ENCODE data around the gene RPN2.

The RPN2 gene

DNA sequence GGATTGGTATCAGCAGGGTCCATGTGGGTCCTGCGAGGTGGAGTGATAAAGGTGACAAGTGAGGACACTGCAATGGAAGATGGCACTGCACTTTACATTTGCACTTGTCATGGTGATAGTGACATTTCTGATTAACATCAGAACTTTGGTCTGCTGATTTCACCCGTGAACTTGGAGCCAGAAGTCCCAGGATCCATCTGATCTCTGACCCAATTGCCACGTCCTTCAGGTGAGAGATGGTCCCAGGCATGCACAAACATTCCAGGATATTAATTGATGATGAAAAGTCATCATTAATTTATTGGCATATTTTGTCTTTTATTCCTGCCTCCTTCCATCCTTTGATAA is 92.3 kb downstream of the RPN2 start:
- no peak for DNase-seq

DNA sequence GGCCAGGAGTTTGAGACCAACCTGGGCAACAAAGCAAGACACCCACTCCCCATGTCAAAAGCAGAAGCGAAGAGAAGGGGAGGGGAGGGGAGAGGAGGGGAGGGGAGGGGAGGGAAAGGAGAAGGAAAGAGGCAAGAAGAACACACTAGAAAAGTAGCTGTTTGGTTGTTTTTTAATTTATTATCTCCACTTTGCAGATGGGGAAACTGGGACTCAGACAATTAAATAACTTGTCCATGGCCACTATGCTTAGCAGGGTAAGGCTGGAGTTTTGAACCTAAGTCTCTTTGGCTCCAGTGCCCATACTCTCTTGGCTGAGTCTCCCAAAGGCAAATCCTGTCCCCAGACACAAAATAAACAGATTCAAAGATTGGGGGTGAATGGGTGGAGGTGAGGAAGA is 94.9 kb downstream of the RPN2 start:
- DNase-seq, result no peak

DNA sequence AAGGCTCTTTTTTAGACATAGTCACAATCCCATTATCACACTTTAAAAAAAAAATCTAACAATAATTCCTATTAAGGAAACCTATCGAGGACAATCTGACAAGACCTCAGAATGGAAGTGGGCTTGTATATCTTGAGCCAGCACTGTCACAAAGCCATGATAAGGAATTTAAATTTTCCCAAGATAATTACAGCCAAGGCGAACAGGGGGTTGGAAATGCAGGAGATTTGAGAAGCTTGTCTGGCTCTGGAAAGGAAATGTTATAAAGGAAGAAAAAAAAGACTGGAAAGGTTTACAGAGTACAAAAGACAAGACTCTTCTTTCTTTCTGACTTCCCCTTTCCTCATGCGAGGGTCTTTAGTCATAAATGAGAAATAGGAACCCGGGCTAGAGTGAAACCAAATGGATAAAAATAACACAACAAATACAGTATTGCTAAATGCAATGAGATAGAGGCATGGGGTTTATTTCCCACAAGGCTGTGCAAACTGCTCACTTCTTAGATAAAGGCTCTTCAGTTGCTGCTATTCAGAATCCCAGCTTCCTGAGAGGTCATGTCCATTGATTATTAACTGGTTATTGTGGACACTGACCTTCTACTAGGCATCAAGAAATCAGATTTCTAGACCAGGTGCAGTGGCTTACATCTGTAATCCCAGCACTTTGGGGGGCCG is 95.9 kb downstream of the RPN2 start:
- DNase-seq, result no peak

DNA sequence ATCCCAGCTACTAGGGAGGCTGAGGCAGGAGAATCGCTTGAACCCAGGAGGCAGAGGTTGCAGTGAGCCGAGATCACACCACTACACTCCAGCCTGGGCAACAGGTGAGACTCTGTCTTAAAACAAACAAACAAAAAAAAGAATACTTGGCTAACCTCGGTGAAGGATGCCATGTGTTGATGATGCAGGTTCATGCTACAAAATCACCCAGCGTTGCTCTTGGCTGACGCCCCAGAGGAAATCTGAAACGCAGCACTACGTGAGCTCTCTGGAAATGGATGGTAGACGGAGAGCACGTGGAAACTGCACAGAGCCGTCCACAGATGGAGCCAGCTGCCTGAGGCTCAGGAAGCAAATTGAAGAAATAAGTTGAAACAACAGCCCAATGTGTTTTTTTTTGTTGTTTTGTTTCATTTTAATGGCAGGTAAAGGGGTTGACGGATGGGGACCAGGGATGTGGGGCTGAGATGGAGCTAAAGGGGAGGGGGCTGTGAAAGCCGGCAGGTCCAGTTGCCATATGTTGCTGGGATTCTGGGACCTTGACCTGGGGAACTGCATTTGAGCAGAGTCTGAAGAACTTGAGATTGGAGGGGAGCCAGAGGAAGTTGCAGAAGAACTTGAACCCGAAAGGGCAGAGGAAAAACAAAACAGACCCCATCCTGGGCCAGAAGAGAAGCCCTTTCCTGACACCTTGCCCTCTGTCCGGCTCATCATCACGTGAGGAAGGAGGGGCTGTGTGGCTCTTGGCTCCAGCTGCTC is 97.5 kb downstream of the RPN2 start:
- DNase-seq, result peak; percentile 57

DNA sequence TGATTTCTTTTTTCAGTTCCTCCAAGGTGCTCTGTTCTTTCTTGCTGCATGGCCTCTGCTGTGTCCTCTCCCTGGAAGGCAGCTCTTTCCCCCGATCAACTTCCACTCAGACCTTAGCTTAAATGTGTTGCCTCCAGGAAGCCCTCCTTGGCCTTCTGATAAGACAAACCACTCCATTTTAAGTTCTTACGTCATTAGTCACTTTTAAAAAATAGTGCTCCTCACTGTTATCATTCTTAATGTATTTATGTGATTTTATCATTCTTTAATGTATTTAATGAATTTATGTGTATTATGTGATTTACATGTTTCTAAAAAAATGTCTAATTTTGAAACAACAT is 98.1 kb downstream of the RPN2 start:
- DNase-seq, result no peak

DNA sequence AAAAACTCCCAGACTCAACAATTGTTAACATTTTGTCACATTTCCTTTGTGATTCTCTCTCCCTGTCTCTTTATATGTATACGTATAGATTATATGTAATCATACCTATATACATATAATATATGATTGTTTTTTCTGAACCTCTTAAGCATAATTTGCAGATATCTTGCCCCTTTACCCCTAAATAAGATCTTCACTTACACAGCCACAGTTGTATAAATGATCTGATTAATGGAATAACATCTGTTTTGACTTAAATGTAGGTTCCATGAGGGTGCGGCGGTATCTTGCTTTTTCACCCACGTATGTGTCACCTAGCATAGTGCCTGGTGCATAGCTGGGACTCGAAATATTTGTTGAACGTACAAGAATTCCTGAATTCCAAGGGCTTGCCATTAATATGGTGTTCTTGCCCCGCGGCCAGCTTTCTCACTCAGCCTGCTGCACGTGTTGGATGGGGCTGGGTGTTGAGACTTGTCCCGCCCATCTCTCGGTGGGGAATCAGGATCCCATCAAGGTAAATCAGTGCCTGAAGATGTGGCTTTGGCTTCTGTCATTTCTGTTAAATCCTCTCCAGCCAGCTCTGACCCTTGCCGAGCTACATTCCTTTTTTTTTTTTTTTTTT is 99.9 kb downstream of the RPN2 start:
- no peak for DNase-seq

DNA sequence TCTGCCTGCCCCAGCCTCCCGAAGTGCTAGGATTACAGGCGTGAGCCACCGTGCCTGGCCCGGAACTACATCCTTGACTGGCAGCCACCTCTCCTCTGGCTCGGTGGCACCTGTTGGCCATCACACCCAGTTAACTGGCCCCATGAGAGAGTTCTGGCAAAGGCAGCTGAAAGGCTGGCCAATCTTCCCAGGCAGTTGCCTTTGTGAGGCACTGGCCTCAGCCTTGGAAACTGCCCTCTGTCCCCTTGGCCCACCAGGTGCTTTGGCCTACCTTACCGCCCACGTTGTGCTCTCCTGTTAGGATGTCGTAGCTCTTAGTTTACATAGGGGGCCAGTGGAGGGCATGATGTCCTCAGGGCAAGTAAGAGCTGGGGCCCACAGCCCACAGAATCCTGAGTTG is 100.7 kb downstream of the RPN2 start:
- no peak for DNase-seq

DNA sequence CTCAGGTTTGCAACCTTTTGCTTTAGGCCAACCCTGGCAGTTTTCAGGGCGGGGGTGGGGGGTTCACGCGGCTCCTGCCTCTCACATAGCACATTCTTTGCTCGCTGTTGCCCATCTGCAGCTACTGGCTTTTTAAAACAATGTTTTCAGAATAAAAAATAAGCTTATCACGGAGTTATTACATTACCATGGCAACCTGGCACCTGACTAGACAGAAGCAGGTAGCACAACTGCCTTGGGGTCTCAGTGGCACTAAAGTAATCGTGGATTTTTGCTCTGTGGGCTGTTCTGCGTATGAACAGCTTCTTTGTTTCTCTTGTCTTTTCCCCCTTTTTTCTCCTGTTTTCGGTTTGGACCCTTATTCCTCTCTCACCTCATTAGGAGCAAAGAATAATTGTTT is 101.3 kb downstream of the RPN2 start:
- DNase-seq, result no peak

DNA sequence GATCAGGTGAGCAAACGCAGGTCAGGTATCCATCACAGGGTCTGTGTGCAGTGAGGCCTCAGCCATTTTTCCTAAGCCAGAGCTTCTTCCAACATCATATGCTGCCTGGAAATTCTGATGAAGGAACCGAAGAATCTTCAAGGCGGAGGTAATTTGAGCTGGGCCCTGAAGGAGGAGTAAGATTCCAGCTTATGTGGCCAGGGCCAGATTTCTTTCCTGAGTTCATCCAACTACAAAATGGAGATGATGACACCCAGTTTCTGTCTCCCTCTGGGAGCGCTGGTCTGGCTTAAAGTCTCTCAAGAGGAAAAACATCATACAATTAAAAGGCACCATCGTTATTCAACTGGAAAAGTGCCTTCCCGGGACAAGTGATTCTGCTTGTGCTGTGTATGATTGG is 103.4 kb downstream of the RPN2 start:
- DNase-seq, result no peak

DNA sequence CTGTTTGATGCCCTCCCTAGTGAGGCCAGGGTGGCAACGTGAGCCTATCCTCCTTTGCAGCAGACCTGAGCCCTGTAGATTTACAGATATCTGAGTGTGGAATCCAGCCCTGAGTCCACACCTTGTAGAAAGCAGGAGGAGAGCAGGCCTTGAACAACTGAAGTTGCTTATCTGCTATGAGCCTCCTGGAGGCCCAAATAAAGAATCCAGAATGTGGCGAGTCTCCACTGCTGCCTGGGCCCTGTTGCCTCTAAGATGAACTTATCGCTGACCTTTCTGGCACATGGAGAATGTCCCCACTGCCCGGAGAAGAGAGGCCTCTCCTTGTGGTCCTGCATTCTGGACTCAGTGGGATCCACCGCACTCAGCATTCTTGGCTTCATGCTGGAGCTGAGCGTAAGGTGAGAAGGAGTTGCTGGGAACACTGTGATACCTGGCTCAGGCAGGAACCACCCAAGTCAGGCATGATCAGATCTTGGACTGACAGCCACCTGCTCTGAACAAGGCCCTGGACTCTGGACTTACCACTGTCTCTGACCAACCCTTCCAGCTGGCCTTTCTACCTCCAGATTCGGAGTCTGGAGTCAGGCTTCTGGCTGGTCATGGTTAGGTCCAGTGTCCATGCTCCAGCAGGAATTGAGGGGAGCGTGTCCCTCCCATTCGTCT is 104.5 kb downstream of the RPN2 start:
- no peak for DNase-seq

DNA sequence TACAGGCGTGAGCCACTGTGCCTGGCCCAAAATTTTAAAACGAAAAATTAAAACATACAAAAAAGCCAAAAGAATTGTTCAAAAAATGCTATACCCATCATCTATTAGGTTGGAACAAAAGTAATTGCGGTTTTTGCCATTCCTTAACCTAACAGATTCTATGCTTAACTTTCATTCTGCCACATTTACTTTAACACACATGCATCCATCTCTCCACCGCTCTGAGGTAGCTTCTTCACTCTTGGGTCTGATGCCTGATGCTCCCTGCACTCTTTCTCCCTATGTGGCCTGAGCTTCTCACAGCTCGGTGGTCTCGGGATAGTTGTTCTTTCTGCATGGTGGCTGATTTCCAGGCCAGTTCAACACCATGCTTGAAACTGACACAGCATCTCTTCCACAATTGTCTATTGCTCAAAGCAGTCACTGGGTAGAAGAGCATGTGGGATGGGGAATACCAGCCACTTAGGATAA is 105.6 kb downstream of the RPN2 start:
- DNase-seq, result no peak

DNA sequence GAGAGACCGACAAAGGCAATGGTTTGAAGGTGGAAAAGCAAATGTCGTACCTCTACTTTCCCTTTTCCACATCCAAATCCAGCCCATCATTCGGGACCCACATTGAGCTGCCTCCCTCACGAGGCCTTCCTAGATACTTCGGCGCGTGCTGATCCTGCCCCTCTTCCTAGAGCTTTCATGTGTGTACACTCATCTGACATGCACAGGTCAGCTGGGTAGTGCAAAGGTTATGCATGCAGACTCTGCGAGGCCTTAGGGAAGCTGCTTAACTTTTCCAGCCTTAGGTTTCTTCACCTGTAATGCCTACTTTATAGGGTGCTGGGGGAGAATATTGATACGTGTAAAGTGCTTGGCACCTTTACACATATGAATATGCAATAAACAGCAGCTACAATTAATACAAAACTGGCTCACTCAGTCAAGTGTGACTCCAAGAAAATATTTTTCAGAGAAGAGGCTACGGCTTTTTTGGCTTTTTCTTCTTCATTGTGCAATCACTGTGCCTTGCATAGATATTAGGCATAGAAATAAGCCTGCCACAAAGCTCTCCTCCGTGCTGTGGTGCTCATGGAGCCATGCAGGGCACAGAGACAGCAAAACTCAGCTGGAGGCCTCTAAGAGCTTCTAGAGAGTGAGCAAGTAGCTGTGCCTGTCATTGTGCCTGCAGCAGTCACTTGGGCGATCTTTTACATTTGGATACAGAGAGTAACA is 106.7 kb downstream of the RPN2 start:
- no peak for DNase-seq

DNA sequence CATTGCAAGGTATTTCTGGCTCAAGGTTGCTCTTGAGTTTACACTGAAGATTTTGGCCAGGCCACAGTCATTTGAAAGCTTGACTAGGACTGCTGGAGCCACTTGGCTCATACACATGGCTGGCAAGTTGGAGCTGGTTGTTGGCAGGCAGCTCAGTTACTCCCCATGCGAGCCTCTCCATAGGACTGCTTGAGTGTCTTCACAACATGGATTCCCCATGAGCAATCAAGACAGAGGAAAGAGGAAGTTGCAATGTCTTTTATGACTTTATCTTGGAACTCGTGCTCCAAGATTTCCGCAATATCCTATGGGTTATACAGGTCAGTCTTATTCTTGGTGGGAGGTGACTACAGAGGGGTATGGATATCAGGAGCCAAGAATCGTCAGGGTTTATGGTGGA is 109.0 kb downstream of the RPN2 start:
- no peak for DNase-seq

DNA sequence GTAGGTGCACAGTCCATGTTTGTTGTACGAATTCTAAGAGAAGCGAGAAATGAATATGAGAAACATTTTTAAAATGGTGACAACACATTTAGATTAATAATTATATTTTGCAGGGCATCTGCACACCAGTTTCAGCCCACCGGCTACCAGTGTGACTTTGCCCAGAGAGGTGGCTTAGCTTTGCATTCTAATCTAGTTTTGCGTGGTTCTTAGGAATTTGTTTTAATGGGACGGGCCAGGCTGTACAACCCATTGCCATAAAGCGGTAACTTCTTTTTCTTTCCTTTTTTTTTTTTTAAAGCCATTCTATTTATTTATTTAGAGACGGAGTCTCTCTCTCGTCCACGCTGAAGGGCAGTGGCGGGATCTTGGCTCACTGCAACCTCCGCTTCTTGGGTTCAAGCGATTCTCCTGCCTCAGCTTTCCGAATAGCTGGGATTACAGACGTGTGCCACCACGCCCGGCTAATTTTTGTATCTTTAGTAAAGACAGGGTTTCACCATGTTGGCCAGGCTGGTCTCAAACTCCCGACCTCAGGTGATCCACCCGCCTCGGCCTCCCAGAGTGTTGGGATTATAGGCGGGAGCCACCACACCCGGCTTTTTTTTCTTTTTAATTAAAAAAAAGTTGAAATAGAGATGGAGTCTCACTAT is 111.2 kb downstream of the RPN2 start:
- DNase-seq, result no peak

Measured in DMS153 (cell line).